Tibial nerve (tissue), 4 donors: ENCODE data around the gene SUSD4.

Experiments
- CTCF ChIP-seq, 5 experiments: fragments of 200-600 bp in 3 of 5; fragments of 450-650 bp in 2 of 5; sonication (generic) in 3 of 5; IDR thresholded peaks; one replicate each; pipeline ENCODE4 v1.5.1; 2016 to 2019; ENCODE audit warnings: antibody characterized with exemption in 5 of 5, mild to moderate bottlenecking in 3 of 5, moderate library complexity in 2 of 5
- EP300 ChIP-seq, 2 donors: sonication (generic); formaldehyde crosslinking; IDR thresholded peaks; one replicate each; pipeline ENCODE4 v1.6.1; 2017; ENCODE audit warnings: antibody characterized with exemption in 2 of 2, mild to moderate bottlenecking in 1 of 2

DNA sequence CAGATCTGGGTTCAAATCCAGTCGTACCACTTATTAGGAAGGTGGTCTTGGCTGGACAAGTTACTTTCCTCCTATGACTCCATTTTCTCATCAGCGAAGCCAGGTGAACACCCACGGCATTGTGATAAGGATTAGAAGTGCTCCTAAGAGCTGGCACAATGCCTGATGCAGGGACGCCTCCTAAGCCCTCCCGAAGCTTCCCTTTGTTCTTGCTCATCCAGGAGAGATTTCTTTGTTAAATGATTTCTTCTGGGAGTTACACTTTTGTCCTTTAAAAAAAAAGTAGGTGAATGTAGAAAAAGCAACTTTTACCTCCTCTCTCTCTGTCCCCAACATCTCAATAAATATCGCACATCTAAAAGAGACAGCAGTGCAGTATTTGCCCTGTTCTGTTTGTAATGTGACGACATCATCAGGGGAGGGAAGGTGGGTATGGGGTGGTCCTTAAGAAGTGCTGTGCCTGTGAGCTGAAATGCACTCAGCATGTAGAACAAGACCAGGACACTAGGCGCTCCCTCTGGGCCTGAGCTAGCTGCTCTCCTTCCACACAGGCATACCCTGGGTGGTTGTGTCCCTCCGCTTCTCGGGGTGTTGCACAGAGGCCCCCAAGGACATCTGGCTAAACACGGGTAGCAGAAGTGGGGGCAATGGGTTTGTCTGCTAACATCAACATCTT, 43.9 kb downstream of the SUSD4 start:
- TF ChIP-seq CTCF (IDR thresholded peaks at IDR 0.05) (no peak), EP300 (IDR thresholded peaks at IDR 0.05) (no peak)
